WTC11 (cell line): Measurements from ENCODE around the gene SLC49A3. TPM values are rescaled to one million over a fixed set of nuclear protein-coding genes. Genes with fewer than 3 reads are reported as not detected.
A peak's percentile ranks its signal among the peaks of the same experiment; 100 is the strongest.

Experiments
- ATAC-seq: fragments of 200-7000 bp; cut with Tn5 transposase; 2 replicates; pipeline ENCODE4 v1.10.0; 2021; ENCODE audit warnings: mild to moderate bottlenecking, moderate library complexity
- CTCF ChIA-PET: fragments of 300-600 bp; sonication (Branson Sonifier 250); formaldehyde crosslinking; loops from one replicate; lab custom pipeline; 2021; ENCODE audit warnings: antibody characterized with exemption; lab: Charles Lee
- POLR2A ChIA-PET: fragments of 350-600 bp; sonication (Branson Sonifier 250); formaldehyde crosslinking; loops from one replicate; lab custom pipeline; 2021; ENCODE audit warnings: antibody characterized with exemption; lab: Charles Lee
- DNase-seq: peaks from one replicate; pipeline ENCODE4 v3.0.0; 2021; ENCODE audit warnings: low spot score
- H3K27ac Mint-ChIP-seq: 2 replicates; pipeline ENCODE4 v1.8.0; 2021; ENCODE audit warnings: mixed read lengths
- H3K27me3 Mint-ChIP-seq: 2 replicates; pipeline ENCODE4 v1.8.0; 2021; ENCODE audit warnings: low read depth, mild to moderate bottlenecking, moderate library complexity, mixed read lengths
- H3K36me3 Mint-ChIP-seq: 2 replicates; pipeline ENCODE4 v1.8.0; 2021; ENCODE audit warnings: mixed read lengths
- H3K4me1 Mint-ChIP-seq: 2 replicates; pipeline ENCODE4 v1.8.0; 2022; ENCODE audit warnings: mixed read lengths
- H3K4me3 Mint-ChIP-seq: 2 replicates; pipeline ENCODE4 v1.8.0; 2021; ENCODE audit warnings: mild to moderate bottlenecking, moderate library complexity, mixed read lengths
- H3K9me3 Mint-ChIP-seq: 2 replicates; pipeline ENCODE4 v1.8.0; 2021; ENCODE audit warnings: mixed read lengths
- CDX4 ChIP-seq: fragments of 250-450 bp; sonication (Bioruptor Pico); IDR thresholded peaks from 2 replicates; pipeline ENCODE4 v1.9.0; 2021; ENCODE audit warnings: moderate library complexity, mild to moderate bottlenecking, inconsistent platforms, borderline replicate concordance
- CREM ChIP-seq: sonication (generic); formaldehyde crosslinking; IDR thresholded peaks from 2 replicates; pipeline ENCODE4 v1.8.1; 2022; ENCODE audit warnings: mild to moderate bottlenecking, missing genetic modification reagents, moderate library complexity
- FOXK1 ChIP-seq: sonication (generic); formaldehyde crosslinking; IDR thresholded peaks from 2 replicates; pipeline ENCODE4 v1.8.0; 2022; ENCODE audit warnings: mild to moderate bottlenecking, moderate library complexity, missing genetic modification reagents
- FOXP1 ChIP-seq: sonication (generic); formaldehyde crosslinking; IDR thresholded peaks from 2 replicates; pipeline ENCODE4 v1.8.0; 2022; ENCODE audit warnings: missing genetic modification reagents, mild to moderate bottlenecking, moderate library complexity, borderline replicate concordance
- HMGA2 ChIP-seq: fragments of 250-450 bp; sonication (Bioruptor Pico); IDR thresholded peaks from 2 replicates; pipeline ENCODE4 v1.4.0; 2021; ENCODE audit warnings: mild to moderate bottlenecking, moderate library complexity
- MLX ChIP-seq: sonication (generic); formaldehyde crosslinking; IDR thresholded peaks from 2 replicates; pipeline ENCODE4 v1.8.1; 2023; ENCODE audit warnings: mild to moderate bottlenecking, missing genetic modification reagents, moderate library complexity
- MXD4 ChIP-seq: fragments of 250-450 bp; sonication (Bioruptor Pico); IDR thresholded peaks from 2 replicates; pipeline ENCODE4 v1.8.0; 2021; ENCODE audit warnings: mild to moderate bottlenecking, moderate library complexity, borderline replicate concordance
- NFATC4 ChIP-seq: fragments of 250-450 bp; sonication (Bioruptor Pico); IDR thresholded peaks from 2 replicates; pipeline ENCODE4 v1.9.0; 2021; ENCODE audit warnings: mild to moderate bottlenecking
- PRRX2 ChIP-seq: fragments of 250-450 bp; sonication (Bioruptor Pico); IDR thresholded peaks from 2 replicates; pipeline ENCODE4 v1.8.0; 2021; ENCODE audit warnings: mild to moderate bottlenecking
- ZNF512 ChIP-seq: sonication (generic); formaldehyde crosslinking; IDR thresholded peaks from 2 replicates; pipeline ENCODE4 v1.8.1; 2022; ENCODE audit warnings: missing genetic modification reagents, borderline replicate concordance
- total RNA-seq: library from RNA; stranded (reverse); gene quantifications from 3 replicates; pipeline ENCODE4 v1.2.3, GENCODE V29; 2021
- TF ChIP-seq, protein P1 (sequence below): fragments of 200-600 bp; IDR thresholded peaks from 2 replicates; pipeline ENCODE4 v1.8.0; 2022; ENCODE audit warnings: antibody characterized with exemption
- TF ChIP-seq, protein P2 (sequence below): sonication (generic); formaldehyde crosslinking; IDR thresholded peaks from 2 replicates; pipeline ENCODE4 v1.8.1; 2023; ENCODE audit warnings: mild to moderate bottlenecking, missing genetic modification reagents, moderate library complexity
- TF ChIP-seq, protein P3 (sequence below): sonication (generic); formaldehyde crosslinking; IDR thresholded peaks from 2 replicates; pipeline ENCODE4 v1.8.0; 2022; ENCODE audit warnings: mild to moderate bottlenecking, missing genetic modification reagents
- TF ChIP-seq, protein P4 (sequence below): sonication (generic); formaldehyde crosslinking; IDR thresholded peaks from 2 replicates; pipeline ENCODE4 v1.8.0; 2022; ENCODE audit warnings: missing genetic modification reagents
- TF ChIP-seq, protein P5 (sequence below): sonication (generic); formaldehyde crosslinking; IDR thresholded peaks from 2 replicates; pipeline ENCODE4 v1.8.0; 2022; ENCODE audit warnings: mild to moderate bottlenecking, missing genetic modification reagents
- TF ChIP-seq, protein P6 (sequence below): sonication (generic); formaldehyde crosslinking; IDR thresholded peaks from 2 replicates; pipeline ENCODE4 v1.8.1; 2022; ENCODE audit warnings: low read depth, mild to moderate bottlenecking, moderate library complexity, missing genetic modification reagents, borderline replicate concordance

The SLC49A3 gene
- total RNA-seq, 1 experiment from 2014 or later: 5.8 TPM

DNA sequence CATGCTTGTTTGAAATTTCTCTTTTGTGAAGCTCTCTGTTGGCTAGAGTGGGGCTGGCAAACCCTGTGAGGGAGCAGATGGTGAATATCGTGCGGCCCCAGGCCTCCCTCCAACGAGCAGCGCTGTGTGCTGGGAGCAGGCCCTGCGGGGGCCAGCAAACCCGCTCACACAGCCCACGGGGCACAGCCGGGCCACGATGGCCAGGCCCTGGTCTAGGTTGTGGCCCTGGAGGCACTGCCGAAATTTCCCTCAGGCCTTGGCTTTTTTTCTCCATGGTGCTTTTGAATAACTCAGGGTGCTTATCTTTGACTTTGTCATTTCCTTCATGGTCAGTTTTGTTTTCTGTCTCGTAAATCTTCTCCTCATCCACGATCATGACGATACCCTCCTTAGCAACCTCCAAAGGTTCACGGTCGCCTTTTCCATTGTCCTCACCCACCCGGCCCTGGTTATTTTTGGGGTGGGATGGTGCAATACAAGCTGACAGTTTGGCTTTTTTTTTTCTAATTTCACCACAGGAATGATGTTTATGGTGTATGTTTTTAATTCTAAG lies 37.4 kb upstream of the SLC49A3 start (continued):
- TF ChIP-seq MLX (CRISPR knock-in tag) (no peak), CDX4 (no peak)
- TF ChIP-seq, protein P1, sequence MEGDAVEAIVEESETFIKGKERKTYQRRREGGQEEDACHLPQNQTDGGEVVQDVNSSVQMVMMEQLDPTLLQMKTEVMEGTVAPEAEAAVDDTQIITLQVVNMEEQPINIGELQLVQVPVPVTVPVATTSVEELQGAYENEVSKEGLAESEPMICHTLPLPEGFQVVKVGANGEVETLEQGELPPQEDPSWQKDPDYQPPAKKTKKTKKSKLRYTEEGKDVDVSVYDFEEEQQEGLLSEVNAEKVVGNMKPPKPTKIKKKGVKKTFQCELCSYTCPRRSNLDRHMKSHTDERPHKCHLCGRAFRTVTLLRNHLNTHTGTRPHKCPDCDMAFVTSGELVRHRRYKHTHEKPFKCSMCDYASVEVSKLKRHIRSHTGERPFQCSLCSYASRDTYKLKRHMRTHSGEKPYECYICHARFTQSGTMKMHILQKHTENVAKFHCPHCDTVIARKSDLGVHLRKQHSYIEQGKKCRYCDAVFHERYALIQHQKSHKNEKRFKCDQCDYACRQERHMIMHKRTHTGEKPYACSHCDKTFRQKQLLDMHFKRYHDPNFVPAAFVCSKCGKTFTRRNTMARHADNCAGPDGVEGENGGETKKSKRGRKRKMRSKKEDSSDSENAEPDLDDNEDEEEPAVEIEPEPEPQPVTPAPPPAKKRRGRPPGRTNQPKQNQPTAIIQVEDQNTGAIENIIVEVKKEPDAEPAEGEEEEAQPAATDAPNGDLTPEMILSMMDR: no peak

- Mint-ChIP-seq H3K27me3 (no peaks in the 10 kb centered on the region), H3K27ac (peak overlapping the region; percentile 55; the same call in 1 of the 2 replicates), H3K4me3 (no peak overlapping the region), H3K9me3 (no peaks in the 10 kb centered on the region), H3K36me3 (peaks cover 15% of the 10 kb centered on the region), H3K4me1 (peaks cover 2% of the 10 kb centered on the region; the same call in 1 of the 2 replicates)
- DNase-seq (no peak), ATAC-seq (no peak)
- CTCF ChIA-PET: interaction anchor here (2.3 to 2.6 kb wide), 2 partner anchors 16 to 41 kb away, joined by 13 read pairs; no protein-coding TSS in a partner anchor
- POLR2A ChIA-PET: no interaction called here
- no peak for TF ChIP-seq FOXP1
- TF ChIP-seq, protein P2, sequence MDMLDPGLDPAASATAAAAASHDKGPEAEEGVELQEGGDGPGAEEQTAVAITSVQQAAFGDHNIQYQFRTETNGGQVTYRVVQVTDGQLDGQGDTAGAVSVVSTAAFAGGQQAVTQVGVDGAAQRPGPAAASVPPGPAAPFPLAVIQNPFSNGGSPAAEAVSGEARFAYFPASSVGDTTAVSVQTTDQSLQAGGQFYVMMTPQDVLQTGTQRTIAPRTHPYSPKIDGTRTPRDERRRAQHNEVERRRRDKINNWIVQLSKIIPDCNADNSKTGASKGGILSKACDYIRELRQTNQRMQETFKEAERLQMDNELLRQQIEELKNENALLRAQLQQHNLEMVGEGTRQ (CRISPR knock-in tag): no peak
- no peak for TF ChIP-seq FOXK1
- TF ChIP-seq CREM (CRISPR knock-in tag): no peak
- no peak for TF ChIP-seq ZNF512 (CRISPR knock-in tag)
- TF ChIP-seq PRRX2 (CRISPR knock-in tag): no peak
- TF ChIP-seq, protein P3, sequence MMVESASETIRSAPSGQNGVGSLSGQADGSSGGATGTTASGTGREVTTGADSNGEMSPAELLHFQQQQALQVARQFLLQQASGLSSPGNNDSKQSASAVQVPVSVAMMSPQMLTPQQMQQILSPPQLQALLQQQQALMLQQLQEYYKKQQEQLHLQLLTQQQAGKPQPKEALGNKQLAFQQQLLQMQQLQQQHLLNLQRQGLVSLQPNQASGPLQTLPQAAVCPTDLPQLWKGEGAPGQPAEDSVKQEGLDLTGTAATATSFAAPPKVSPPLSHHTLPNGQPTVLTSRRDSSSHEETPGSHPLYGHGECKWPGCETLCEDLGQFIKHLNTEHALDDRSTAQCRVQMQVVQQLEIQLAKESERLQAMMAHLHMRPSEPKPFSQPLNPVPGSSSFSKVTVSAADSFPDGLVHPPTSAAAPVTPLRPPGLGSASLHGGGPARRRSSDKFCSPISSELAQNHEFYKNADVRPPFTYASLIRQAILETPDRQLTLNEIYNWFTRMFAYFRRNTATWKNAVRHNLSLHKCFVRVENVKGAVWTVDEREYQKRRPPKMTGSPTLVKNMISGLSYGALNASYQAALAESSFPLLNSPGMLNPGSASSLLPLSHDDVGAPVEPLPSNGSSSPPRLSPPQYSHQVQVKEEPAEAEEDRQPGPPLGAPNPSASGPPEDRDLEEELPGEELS (CRISPR knock-in tag): no peak
- TF ChIP-seq, protein P4, sequence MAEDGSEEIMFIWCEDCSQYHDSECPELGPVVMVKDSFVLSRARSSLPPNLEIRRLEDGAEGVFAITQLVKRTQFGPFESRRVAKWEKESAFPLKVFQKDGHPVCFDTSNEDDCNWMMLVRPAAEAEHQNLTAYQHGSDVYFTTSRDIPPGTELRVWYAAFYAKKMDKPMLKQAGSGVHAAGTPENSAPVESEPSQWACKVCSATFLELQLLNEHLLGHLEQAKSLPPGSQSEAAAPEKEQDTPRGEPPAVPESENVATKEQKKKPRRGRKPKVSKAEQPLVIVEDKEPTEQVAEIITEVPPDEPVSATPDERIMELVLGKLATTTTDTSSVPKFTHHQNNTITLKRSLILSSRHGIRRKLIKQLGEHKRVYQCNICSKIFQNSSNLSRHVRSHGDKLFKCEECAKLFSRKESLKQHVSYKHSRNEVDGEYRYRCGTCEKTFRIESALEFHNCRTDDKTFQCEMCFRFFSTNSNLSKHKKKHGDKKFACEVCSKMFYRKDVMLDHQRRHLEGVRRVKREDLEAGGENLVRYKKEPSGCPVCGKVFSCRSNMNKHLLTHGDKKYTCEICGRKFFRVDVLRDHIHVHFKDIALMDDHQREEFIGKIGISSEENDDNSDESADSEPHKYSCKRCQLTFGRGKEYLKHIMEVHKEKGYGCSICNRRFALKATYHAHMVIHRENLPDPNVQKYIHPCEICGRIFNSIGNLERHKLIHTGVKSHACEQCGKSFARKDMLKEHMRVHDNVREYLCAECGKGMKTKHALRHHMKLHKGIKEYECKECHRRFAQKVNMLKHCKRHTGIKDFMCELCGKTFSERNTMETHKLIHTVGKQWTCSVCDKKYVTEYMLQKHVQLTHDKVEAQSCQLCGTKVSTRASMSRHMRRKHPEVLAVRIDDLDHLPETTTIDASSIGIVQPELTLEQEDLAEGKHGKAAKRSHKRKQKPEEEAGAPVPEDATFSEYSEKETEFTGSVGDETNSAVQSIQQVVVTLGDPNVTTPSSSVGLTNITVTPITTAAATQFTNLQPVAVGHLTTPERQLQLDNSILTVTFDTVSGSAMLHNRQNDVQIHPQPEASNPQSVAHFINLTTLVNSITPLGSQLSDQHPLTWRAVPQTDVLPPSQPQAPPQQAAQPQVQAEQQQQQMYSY (CRISPR knock-in tag): no peak
- TF ChIP-seq, protein P1: no peak
- TF ChIP-seq MXD4 (CRISPR knock-in tag): no peak
- TF ChIP-seq NFATC4 (CRISPR knock-in tag): no peak
- TF ChIP-seq, protein P5, sequence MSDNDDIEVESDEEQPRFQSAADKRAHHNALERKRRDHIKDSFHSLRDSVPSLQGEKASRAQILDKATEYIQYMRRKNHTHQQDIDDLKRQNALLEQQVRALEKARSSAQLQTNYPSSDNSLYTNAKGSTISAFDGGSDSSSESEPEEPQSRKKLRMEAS (CRISPR knock-in tag): no peak
- TF ChIP-seq HMGA2 (CRISPR knock-in tag): no peak
- TF ChIP-seq, protein P6, sequence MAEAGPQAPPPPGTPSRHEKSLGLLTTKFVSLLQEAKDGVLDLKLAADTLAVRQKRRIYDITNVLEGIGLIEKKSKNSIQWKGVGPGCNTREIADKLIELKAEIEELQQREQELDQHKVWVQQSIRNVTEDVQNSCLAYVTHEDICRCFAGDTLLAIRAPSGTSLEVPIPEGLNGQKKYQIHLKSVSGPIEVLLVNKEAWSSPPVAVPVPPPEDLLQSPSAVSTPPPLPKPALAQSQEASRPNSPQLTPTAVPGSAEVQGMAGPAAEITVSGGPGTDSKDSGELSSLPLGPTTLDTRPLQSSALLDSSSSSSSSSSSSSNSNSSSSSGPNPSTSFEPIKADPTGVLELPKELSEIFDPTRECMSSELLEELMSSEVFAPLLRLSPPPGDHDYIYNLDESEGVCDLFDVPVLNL (CRISPR knock-in tag): no peak
Measured at GRCh38 chr4:725391-726234, 36.7 kb upstream of the SLC49A3 start.
